Tibial nerve (tissue), 4 donors: ENCODE results near the gene NUAK1. TPM values are rescaled to one million over a fixed set of nuclear protein-coding genes. Genes with fewer than 3 reads are reported as not detected.

Source experiments
- DNase-seq, 2 donors: peaks; one replicate each; pipeline ENCODE4 v3.0.0-alpha.2; 2019; ENCODE audit warnings: low spot score in 2 of 2
- H3K27ac ChIP-seq, 4 donors: fragments of 200-600 bp; sonication (generic) in 3 of 4; one replicate each; pipeline ENCODE4 v1.5.1; 2017 to 2019; ENCODE audit warnings: mild to moderate bottlenecking in 1 of 4
- H3K27me3 ChIP-seq, 2 donors: fragments of 200-600 bp; sonication (generic) in 1 of 2; one replicate each; pipeline versions ENCODE4 v1.5.1 to v1.6.0; 2017 to 2019
- H3K36me3 ChIP-seq, 3 donors: fragments of 200-600 bp; sonication (generic); one replicate each; pipeline ENCODE4 v1.5.1; 2018 to 2019
- H3K4me1 ChIP-seq, 4 donors: fragments of 200-600 bp; sonication (generic) in 3 of 4; one replicate each; pipeline ENCODE4 v1.5.1; 2017 to 2019
- H3K4me3 ChIP-seq, 4 donors: fragments of 200-600 bp; sonication (generic) in 3 of 4; one replicate each; pipeline ENCODE4 v1.5.1; 2017 to 2019; ENCODE audit warnings: mild to moderate bottlenecking in 1 of 4, moderate library complexity in 1 of 4
- H3K9me3 ChIP-seq, 4 donors: fragments of 200-600 bp; sonication (generic) in 3 of 4; one replicate each; pipeline ENCODE4 v1.5.1; 2017 to 2019
- CTCF ChIP-seq, 5 experiments: fragments of 200-600 bp in 3 of 5; fragments of 450-650 bp in 2 of 5; sonication (generic) in 3 of 5; IDR thresholded peaks; one replicate each; pipeline ENCODE4 v1.5.1; 2016 to 2019; ENCODE audit warnings: antibody characterized with exemption in 5 of 5, mild to moderate bottlenecking in 3 of 5, moderate library complexity in 2 of 5
- EP300 ChIP-seq, 2 donors: sonication (generic); formaldehyde crosslinking; IDR thresholded peaks; one replicate each; pipeline ENCODE4 v1.6.1; 2017; ENCODE audit warnings: antibody characterized with exemption in 2 of 2, mild to moderate bottlenecking in 1 of 2
- POLR2A ChIP-seq, 2 donors: fragments of 450-650 bp; IDR thresholded peaks; one replicate each; pipeline ENCODE4 v1.6.1; 2017; ENCODE audit warnings: antibody characterized with exemption in 2 of 2, mild to moderate bottlenecking in 2 of 2, moderate library complexity in 2 of 2
- WGBS, 2 donors: methylation state at CpG; one replicate each; pipeline ENCODE4 v1.1.5; 2018; 5-methylcytosine and 5-hydroxymethylcytosine counted together
- total RNA-seq, 4 donors: library from RNA; depleted of rRNA; stranded (reverse); fragments of >200 nt; gene quantifications; one replicate each; pipeline ENCODE4 v1.1.0, GENCODE V29; 2016

NUAK1 gene
- total RNA-seq, 4 donors from 2014 or later, result 32.0 to 47.9 (median 33.5) TPM

- Histone ChIP-seq H3K27ac (peak overlapping the region in 2 of 4 donors; percentile 96 to 97), H3K4me1 (peaks cover 0 to 80% (median 21%) of the 10 kb centered on the region in 4 donors), H3K9me3 (no peaks in the 10 kb centered on the region), H3K36me3 (no peaks in the 10 kb centered on the region), H3K27me3 (no peaks in the 10 kb centered on the region), H3K4me3 (peak overlapping the region in 1 of 4 donors; percentile 89)
- no peak for DNase-seq
- TF ChIP-seq EP300 (IDR thresholded peaks at IDR 0.05), result no peak
- TF ChIP-seq CTCF (IDR thresholded peaks at IDR 0.05), result no peak
- no peak for TF ChIP-seq POLR2A (IDR thresholded peaks at IDR 0.05)
- 49 to 61% methylated on average over 6 of the region's 6 CpGs for WGBS, 2 donors
Observed at GRCh38 chr12:106135075-106135474, 3.7 kb downstream of the NUAK1 start.

GRCh38 chr12:106134294-106134949 lies 4.3 kb downstream of the NUAK1 start:
- no peak for TF ChIP-seq POLR2A (IDR thresholded peaks at IDR 0.05)
- peak in 1 of 5 experiments; percentile 8 for TF ChIP-seq CTCF (IDR thresholded peaks at IDR 0.05)
- Histone ChIP-seq H3K9me3 (no peaks in the 10 kb centered on the region), H3K27me3 (no peaks in the 10 kb centered on the region), H3K27ac (peak overlapping the region in 2 of 4 donors; percentile 57 to 96), H3K36me3 (no peaks in the 10 kb centered on the region), H3K4me1 (peaks cover 0 to 80% (median 22%) of the 10 kb centered on the region in 4 donors), H3K4me3 (peak overlapping the region in 1 of 4 donors; percentile 89)
- WGBS, 2 donors, result 49 to 79% methylated on average over 3 of the region's 3 CpGs
- DNase-seq, result no peak

- WGBS, 2 donors, result 75 to 83% methylated on average over 4 of the region's 4 CpGs
Observed at GRCh38 chr12:106133136-106134087, 5.3 kb downstream of the NUAK1 start.

GRCh38 chr12:106132175-106133135 lies 6.3 kb downstream of the NUAK1 start:
- Histone ChIP-seq H3K36me3 (no peaks in the 10 kb centered on the region), H3K9me3 (no peaks in the 10 kb centered on the region)

More at GRCh38 chr12:106133136-106134087, 5.3 kb downstream of the NUAK1 start:
- Histone ChIP-seq H3K9me3 (no peaks in the 10 kb centered on the region), H3K27me3 (no peaks in the 10 kb centered on the region), H3K27ac (peak overlapping the region in 2 of 4 donors; percentile 57 to 96), H3K4me1 (peaks cover 0 to 90% (median 24%) of the 10 kb centered on the region in 4 donors), H3K4me3 (no peak overlapping the region), H3K36me3 (no peaks in the 10 kb centered on the region)
- DNase-seq, result no peak
- TF ChIP-seq POLR2A (IDR thresholded peaks at IDR 0.05) (no peak), EP300 (IDR thresholded peaks at IDR 0.05) (no peak), CTCF (IDR thresholded peaks at IDR 0.05) (no peak)

More at GRCh38 chr12:106132175-106133135, 6.3 kb downstream of the NUAK1 start:
- peak overlapping the region in 2 of 4 donors; percentile 57 to 96 for H3K27ac ChIP-seq
- TF ChIP-seq EP300 (IDR thresholded peaks at IDR 0.05) (no peak), POLR2A (IDR thresholded peaks at IDR 0.05) (no peak), CTCF (IDR thresholded peaks at IDR 0.05) (no peak)
- no peaks in the 10 kb centered on the region for H3K27me3 ChIP-seq
- H3K4me3 ChIP-seq, result no peak overlapping the region
- peaks cover 0 to 95% (median 26%) of the 10 kb centered on the region in 4 donors for H3K4me1 ChIP-seq
- 70% methylated on average over 7 of the region's 7 CpGs for WGBS, 2 donors
- no peak for DNase-seq
